Neural cell (in vitro differentiated cells): ENCODE data around the gene MCIDAS. TPM values are rescaled to one million over a fixed set of nuclear protein-coding genes. Genes with fewer than 3 reads are reported as not detected.

Source experiments
- H2AFZ ChIP-seq: fragments of 200-600, 300-800 bp; sonication (generic), shearing (Covaris generic); 2 replicates; pipeline ENCODE4 v1.6.0; 2014; ENCODE audit warnings: low read depth, mild to moderate bottlenecking, antibody characterized with exemption, low read length, moderate library complexity
- H3F3A ChIP-seq: fragments of 200-600 bp; shearing (Covaris generic); 2 replicates; pipeline ENCODE4 v1.6.1; 2016; ENCODE audit warnings: mild to moderate bottlenecking, moderate library complexity, mixed read lengths, antibody characterized with exemption, low read length; ENCODE audit not compliant: insufficient read depth, poor library complexity, severe bottlenecking
- H3K27ac ChIP-seq: fragments of 200-600, 300-800 bp; sonication (generic), shearing (Covaris generic); 2 replicates; pipeline ENCODE4 v1.5.1; 2014; ENCODE audit warnings: mild to moderate bottlenecking, low read length, moderate library complexity
- H3K27me3 ChIP-seq: fragments of 300-800, 200-600 bp; sonication (generic), shearing (Covaris generic); 2 replicates; pipeline ENCODE4 v1.6.0; 2014; ENCODE audit warnings: mild to moderate bottlenecking, low read depth, low read length, moderate library complexity; ENCODE audit not compliant: insufficient read depth
- H3K36me3 ChIP-seq: fragments of 300-800, 200-600 bp; sonication (generic), shearing (Covaris generic); 2 replicates; pipeline ENCODE4 v1.5.1; 2014; ENCODE audit warnings: mild to moderate bottlenecking, antibody characterized with exemption, low read length, moderate library complexity; ENCODE audit not compliant: insufficient read depth
- H3K4me2 ChIP-seq: fragments of 300-800, 200-600 bp; sonication (generic), shearing (Covaris generic); 2 replicates; pipeline ENCODE4 v1.6.0; 2014; ENCODE audit warnings: mild to moderate bottlenecking, low read length
- H3K4me3 ChIP-seq: fragments of 300-800, 200-600 bp; sonication (generic), shearing (Covaris generic); 2 replicates; pipeline ENCODE4 v1.5.1; 2014; ENCODE audit warnings: mild to moderate bottlenecking, low read length, moderate library complexity
- H3K79me2 ChIP-seq: fragments of 200-600 bp; shearing (Covaris generic); replicated peaks from 2 replicates; pipeline ENCODE4 v1.6.0; 2014; ENCODE audit warnings: mild to moderate bottlenecking, low read length, moderate library complexity; ENCODE audit not compliant: insufficient read depth
- H3K9ac ChIP-seq: fragments of 300-800, 200-600 bp; sonication (generic), shearing (Covaris generic); 2 replicates; pipeline ENCODE4 v1.6.1; 2016; ENCODE audit warnings: mild to moderate bottlenecking, low read length, mixed read lengths
- H3K9me2 ChIP-seq: fragments of 200-600 bp; shearing (Covaris generic); 2 replicates; pipeline ENCODE4 v1.6.1; 2016; ENCODE audit warnings: mild to moderate bottlenecking, low read length, mixed read lengths; ENCODE audit not compliant: insufficient read depth
- H3K9me3 ChIP-seq: fragments of 200-600, 300-800 bp; sonication (generic), shearing (Covaris generic); 2 replicates; pipeline ENCODE4 v1.6.1; 2016; ENCODE audit warnings: mild to moderate bottlenecking, mixed run types, low read length, moderate library complexity, mixed read lengths
- H4K20me1 ChIP-seq: fragments of 200-600 bp; shearing (Covaris generic); 2 replicates; pipeline ENCODE4 v1.6.1; 2016; ENCODE audit warnings: mild to moderate bottlenecking, mixed run types; ENCODE audit not compliant: insufficient read depth
- CTCF ChIP-seq: fragments of 450-650 bp; IDR thresholded peaks from 2 replicates; pipeline ENCODE4 v1.5.1; 2014; ENCODE audit warnings: antibody characterized with exemption, mild to moderate bottlenecking, moderate library complexity; ENCODE audit not compliant: poor library complexity, severe bottlenecking
- EP300 ChIP-seq: fragments of 450-650 bp; conservative IDR thresholded peaks from 2 replicates; pipeline ENCODE4 v1.6.1; 2014; ENCODE audit warnings: antibody characterized with exemption, mild to moderate bottlenecking, moderate library complexity; ENCODE audit not compliant: poor library complexity, severe bottlenecking
- EZH2 ChIP-seq: fragments of 200-600, 300-800 bp; shearing (Covaris generic), sonication (generic); IDR thresholded peaks from 2 replicates; pipeline ENCODE4 v1.6.1; 2014; ENCODE audit warnings: antibody characterized with exemption, low read length, borderline replicate concordance, mild to moderate bottlenecking; ENCODE audit not compliant: insufficient read depth, poor library complexity, severe bottlenecking
- MXI1 ChIP-seq: fragments of 450-650 bp; conservative IDR thresholded peaks from 2 replicates; pipeline ENCODE4 v1.6.1; 2014; ENCODE audit warnings: antibody characterized with exemption, mild to moderate bottlenecking; ENCODE audit not compliant: poor library complexity, severe bottlenecking
- POLR2AphosphoS5 ChIP-seq: IDR thresholded peaks from 2 replicates; pipeline ENCODE4 v1.6.1; 2012
- SMC3 ChIP-seq: fragments of 450-650 bp; conservative IDR thresholded peaks from 2 replicates; pipeline ENCODE4 v1.6.1; 2014; ENCODE audit warnings: antibody characterized with exemption, mild to moderate bottlenecking, moderate library complexity; ENCODE audit not compliant: poor library complexity
- TAF1 ChIP-seq: IDR thresholded peaks from 2 replicates; pipeline ENCODE4 v1.6.1; 2012; ENCODE audit warnings: low read depth
- polyA plus RNA-seq: library from polyadenylated mRNA; depleted of rRNA; stranded (reverse); fragments of >200 nt; gene quantifications from 2 replicates; pipeline ENCODE4 v1.2.3, GENCODE V29; 2014
- TF ChIP-seq, protein P1 (sequence below): IDR thresholded peaks from 2 replicates; pipeline ENCODE4 v1.6.1; 2012; ENCODE audit warnings: borderline replicate concordance

Gene MCIDAS
- polyA plus RNA-seq, 1 donor from 2014 or later = not detected

DNA sequence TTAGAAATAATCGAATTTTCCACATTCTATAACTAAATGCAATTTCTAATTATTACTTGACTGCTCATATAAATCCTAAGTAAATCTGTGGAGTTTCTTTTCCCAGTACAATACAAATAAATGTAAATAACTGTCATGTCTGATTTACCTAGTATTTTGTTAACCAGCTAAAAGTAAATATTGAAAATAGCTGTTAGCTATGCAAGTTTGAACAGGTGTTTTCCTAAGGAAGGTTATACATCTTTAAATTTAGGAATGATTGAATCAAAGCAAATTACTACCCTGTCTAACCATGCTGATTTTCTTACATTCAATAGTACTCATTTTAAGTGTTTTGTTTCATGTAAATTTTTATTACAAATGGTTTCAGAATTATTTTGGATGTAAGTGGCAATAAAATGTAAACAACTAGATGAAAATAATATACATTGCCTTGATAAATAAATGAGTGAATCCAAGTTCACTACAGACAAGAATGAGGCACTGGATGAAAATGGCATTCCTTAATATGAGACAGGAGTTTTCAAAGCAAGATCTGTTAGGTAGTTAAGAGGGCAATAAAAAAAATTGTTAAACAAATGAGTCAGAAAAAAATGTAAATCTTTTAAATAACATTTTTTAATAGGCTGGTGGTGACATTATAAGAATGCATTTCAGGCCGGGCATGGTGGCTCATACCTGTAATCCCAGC lies 15.8 kb downstream of the MCIDAS start:
- H3K9me3 ChIP-seq = no peaks in the 10 kb centered on the region
- no peak for TF ChIP-seq POLR2AphosphoS5
- no peak for TF ChIP-seq EZH2
- no peak for TF ChIP-seq SMC3
- no peak for TF ChIP-seq EP300

DNA sequence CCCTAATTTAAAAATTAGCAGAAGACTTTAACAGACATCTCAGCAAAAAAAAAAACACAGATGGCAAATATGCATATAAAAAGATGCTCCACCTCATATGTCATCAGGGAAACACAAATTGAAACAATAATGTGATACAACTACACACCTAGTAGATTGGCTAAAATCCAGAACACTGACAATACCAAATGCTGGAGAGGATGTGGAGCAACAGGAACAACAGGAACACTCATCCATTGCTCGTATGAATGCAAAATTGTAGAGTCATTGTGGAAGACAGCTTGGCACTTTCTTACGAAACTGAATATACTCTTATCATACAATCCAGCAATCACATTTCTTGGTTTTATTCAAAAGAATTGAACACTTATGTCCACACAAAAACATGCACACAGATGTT lies 22.1 kb downstream of the MCIDAS start:
- H3K27me3 ChIP-seq = no peaks in the 10 kb centered on the region
- TF ChIP-seq TAF1 = no peak
- TF ChIP-seq SMC3 = no peak
- TF ChIP-seq EP300 = no peak
- TF ChIP-seq CTCF = no peak
- H3K4me2 ChIP-seq = no peak overlapping the region

More for the DNA sequence above, 15.8 kb downstream of the MCIDAS start:
- Histone ChIP-seq H3K9me2 (no peaks in the 10 kb centered on the region), H3K4me3 (no peak overlapping the region), H3K27me3 (no peaks in the 10 kb centered on the region), H2AFZ (no peak overlapping the region), H3K27ac (no peak overlapping the region), H3K36me3 (no peaks in the 10 kb centered on the region), H4K20me1 (no peaks in the 10 kb centered on the region), H3K4me2 (no peak overlapping the region), H3K79me2 (no peaks in the 10 kb centered on the region), H3F3A (no peaks in the 10 kb centered on the region), H3K9ac (no peak overlapping the region)

DNA sequence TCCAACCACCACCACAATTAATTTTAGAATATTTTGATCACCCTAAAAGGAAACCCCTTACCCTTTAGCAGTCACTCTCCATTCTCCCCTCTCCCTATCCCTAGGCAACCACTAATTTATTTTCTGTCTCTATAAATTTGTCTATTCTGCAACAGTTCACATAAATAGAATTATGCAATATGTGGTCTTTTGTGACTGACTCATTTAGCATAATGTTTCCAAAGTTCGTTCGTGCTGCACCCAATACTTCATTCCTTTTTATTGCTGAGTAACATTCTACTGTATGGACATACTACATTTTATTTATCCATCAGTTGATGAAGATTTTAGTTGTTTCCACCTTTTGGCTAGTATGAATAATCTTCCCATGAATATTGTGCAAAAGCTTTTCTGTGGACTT lies 36.0 kb downstream of the MCIDAS start:
- Histone ChIP-seq H3K27ac (no peak overlapping the region), H3K9me3 (no peaks in the 10 kb centered on the region), H2AFZ (no peak overlapping the region), H3K4me3 (no peak overlapping the region), H3K27me3 (no peaks in the 10 kb centered on the region), H3K9me2 (no peaks in the 10 kb centered on the region), H3K36me3 (no peaks in the 10 kb centered on the region), H3F3A (no peaks in the 10 kb centered on the region), H3K4me2 (no peak overlapping the region), H4K20me1 (no peaks in the 10 kb centered on the region), H3K79me2 (no peaks in the 10 kb centered on the region), H3K9ac (no peak overlapping the region)
- TF ChIP-seq, protein P1, sequence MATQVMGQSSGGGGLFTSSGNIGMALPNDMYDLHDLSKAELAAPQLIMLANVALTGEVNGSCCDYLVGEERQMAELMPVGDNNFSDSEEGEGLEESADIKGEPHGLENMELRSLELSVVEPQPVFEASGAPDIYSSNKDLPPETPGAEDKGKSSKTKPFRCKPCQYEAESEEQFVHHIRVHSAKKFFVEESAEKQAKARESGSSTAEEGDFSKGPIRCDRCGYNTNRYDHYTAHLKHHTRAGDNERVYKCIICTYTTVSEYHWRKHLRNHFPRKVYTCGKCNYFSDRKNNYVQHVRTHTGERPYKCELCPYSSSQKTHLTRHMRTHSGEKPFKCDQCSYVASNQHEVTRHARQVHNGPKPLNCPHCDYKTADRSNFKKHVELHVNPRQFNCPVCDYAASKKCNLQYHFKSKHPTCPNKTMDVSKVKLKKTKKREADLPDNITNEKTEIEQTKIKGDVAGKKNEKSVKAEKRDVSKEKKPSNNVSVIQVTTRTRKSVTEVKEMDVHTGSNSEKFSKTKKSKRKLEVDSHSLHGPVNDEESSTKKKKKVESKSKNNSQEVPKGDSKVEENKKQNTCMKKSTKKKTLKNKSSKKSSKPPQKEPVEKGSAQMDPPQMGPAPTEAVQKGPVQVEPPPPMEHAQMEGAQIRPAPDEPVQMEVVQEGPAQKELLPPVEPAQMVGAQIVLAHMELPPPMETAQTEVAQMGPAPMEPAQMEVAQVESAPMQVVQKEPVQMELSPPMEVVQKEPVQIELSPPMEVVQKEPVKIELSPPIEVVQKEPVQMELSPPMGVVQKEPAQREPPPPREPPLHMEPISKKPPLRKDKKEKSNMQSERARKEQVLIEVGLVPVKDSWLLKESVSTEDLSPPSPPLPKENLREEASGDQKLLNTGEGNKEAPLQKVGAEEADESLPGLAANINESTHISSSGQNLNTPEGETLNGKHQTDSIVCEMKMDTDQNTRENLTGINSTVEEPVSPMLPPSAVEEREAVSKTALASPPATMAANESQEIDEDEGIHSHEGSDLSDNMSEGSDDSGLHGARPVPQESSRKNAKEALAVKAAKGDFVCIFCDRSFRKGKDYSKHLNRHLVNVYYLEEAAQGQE = no peak
- no peak for TF ChIP-seq EP300
- TF ChIP-seq MXI1 = no peak
- no peak for TF ChIP-seq POLR2AphosphoS5

More for the DNA sequence above, 22.1 kb downstream of the MCIDAS start:
- Histone ChIP-seq H4K20me1 (no peaks in the 10 kb centered on the region), H3F3A (no peaks in the 10 kb centered on the region), H3K27ac (no peak overlapping the region), H2AFZ (no peak overlapping the region), H3K4me3 (no peak overlapping the region), H3K36me3 (no peaks in the 10 kb centered on the region), H3K9ac (no peak overlapping the region), H3K9me3 (no peaks in the 10 kb centered on the region), H3K79me2 (no peaks in the 10 kb centered on the region), H3K9me2 (no peaks in the 10 kb centered on the region)
